ENCODE data around the gene IFNB1. TPM values are rescaled to one million over a fixed set of nuclear protein-coding genes. Genes with fewer than 3 reads are reported as not detected.

The IFNB1 gene
- total RNA-seq, 1 experiment from 2014 or later = not detected

DNA sequence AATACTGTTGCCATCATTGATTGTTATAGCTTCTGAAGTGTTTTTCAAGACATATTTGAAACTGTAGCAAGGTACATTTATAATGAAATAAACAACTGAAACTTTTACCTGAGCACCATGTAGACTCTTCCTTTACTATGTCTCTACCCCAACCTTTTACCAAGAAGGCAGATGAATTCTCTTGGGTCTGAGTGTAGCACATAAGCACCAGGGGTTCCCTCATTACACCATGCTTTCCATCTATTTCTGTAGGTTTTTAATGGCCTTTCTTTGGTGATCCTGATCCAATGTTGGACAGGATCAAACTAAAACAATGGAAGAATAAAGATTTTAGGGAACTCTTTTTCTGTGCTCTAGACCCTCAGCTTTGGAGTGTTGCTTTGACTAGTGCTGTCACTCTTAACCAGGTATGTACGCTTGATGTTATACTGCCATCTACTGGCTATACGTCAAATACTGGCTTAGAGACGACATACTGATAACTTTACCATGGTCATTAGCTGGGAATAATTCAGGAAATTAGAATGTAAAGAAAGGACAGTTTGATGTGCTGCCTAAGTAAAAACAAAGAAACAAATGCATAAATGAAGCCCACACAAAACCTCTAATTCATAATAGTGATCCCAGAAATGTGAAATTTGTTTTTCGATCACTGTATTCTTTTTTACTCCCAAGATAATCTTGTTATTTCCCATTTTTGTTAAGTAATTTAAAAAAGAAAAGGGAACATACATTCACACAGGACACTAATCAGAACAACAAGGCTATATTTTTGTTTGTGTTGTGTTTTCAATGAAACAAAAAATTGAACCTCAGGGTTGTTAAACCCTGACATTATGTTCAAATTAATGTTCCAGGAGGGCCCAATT, 33.2 kb upstream of the IFNB1 start:
- intact Hi-C loops (cut with micrococcal nuclease) = loop anchor here (1.0 to 10.0 kb wide), 7 partner anchors 170 to 1636 kb away; no protein-coding TSS in a partner anchor
- Histone ChIP-seq H3K9me3 (ENCODE audit: control insufficient read depth in 1 of 2, insufficient read depth in 1 of 2, low read depth in 1 of 2, low read length in 2 of 2) (no peaks in the 10 kb centered on the region), H3K4me2 (ENCODE audit: low read length) (no peak overlapping the region), H3K79me2 (ENCODE audit: insufficient read depth, low read length) (no peaks in the 10 kb centered on the region), H3K9ac (ENCODE audit: low read length) (no peak overlapping the region), H4K20me1 (ENCODE audit: insufficient read depth) (no peaks in the 10 kb centered on the region), H3K27ac (ENCODE audit: low read depth, low read length) (no peak overlapping the region), H3K4me1 (ENCODE audit: control insufficient read depth in 1 of 2, insufficient read depth in 2 of 2, low read length in 2 of 2) (no peaks in the 10 kb centered on the region), H2AFZ (ENCODE audit: low read depth, low read length, poor library complexity, severe bottlenecking) (peak overlapping the region; percentile 38), H3K36me3 (ENCODE audit: control insufficient read depth in 1 of 2, insufficient read depth in 2 of 2, low read length in 2 of 2) (no peaks in the 10 kb centered on the region), H3K4me3 (replicated peaks in 1 of 2; ENCODE audit: low read depth in 1 of 2, low read length in 2 of 2) (no peak overlapping the region), H3K9me2 (ENCODE audit: insufficient read depth) (no peaks in the 10 kb centered on the region), H3K27me3 (ENCODE audit: insufficient read depth, low read length) (peaks cover 4% of the 10 kb centered on the region; the same call in 1 of the 2 replicates)
- peak; percentile 88 for TF ChIP-seq RAD21 (IDR thresholded peaks at IDR 0.05; ENCODE audit: low read depth)
- no peak for TF ChIP-seq FOSL1 (IDR thresholded peaks at IDR 0.05; ENCODE audit: low read depth)
- TF ChIP-seq CTCF (IDR thresholded peaks at IDR 0.05 in 2 of 3, conservative IDR thresholded peaks at IDR 0.05 in 1 of 3; ENCODE audit: borderline replicate concordance in 1 of 3, insufficient read depth in 1 of 3, low read depth in 2 of 3, low read length in 2 of 3) = peak; percentile 62 to 93 (median 75); a peak in 5 of 6 replicates
- ATAC-seq (peak; percentile 100), DNase-seq (ENCODE audit: low read depth, low spot score) (peak; percentile 70)
- ChIA-PET CTCF (interaction anchor here (0.6 to 2.9 kb wide), 33 partner anchors 8 to 1640 kb away, joined by 3 to 32 read pairs (median 4); partner anchors contain the start of gene MLLT3), POLR2A (interaction anchor here (0.6 kb wide), 1 partner anchor 227 kb away, joined by 3 read pairs; no protein-coding TSS in a partner anchor), RAD21 (ENCODE audit: low non-redundant PET in 1 of 2, low total read pairs in 2 of 2, uncharacterized antibody in 2 of 2, unreplicated experiment in 2 of 2) (interaction anchor here (0.7 to 1.5 kb wide), 6 partner anchors 32 to 1184 kb away, joined by 3 to 10 read pairs (median 4); no protein-coding TSS in a partner anchor)
- BruUV-seq (replicated peaks) = no TSS peak

DNA sequence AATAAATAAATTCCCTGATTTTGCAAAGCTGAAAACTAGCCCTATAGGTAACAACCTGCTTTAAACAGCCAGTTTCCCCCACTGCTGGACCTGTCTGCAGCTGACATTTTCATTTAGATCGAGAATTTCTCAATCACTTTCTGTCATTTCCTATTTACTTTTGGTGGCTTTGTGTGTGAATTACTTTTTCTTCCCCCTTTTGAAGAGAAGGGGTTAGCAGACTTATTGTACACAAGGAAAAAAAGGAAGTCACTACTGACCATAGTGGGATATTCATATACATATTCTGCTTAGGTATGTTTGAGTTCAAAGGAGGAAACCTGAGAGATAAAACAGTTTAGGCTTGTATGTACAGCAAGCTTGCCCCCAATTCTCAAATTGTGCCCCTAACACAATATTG, 27.0 kb upstream of the IFNB1 start:
- no peak for DNase-seq (ENCODE audit: low read depth, low spot score)
- Histone ChIP-seq H3K4me2 (ENCODE audit: low read length) (no peak overlapping the region), H3K4me3 (replicated peaks in 1 of 2; ENCODE audit: low read depth in 1 of 2, low read length in 2 of 2) (no peak overlapping the region), H3K27ac (ENCODE audit: low read depth, low read length) (no peak overlapping the region), H3K9ac (ENCODE audit: low read length) (no peak overlapping the region), H3K36me3 (ENCODE audit: control insufficient read depth in 1 of 2, insufficient read depth in 2 of 2, low read length in 2 of 2) (no peaks in the 10 kb centered on the region), H3K9me3 (ENCODE audit: control insufficient read depth in 1 of 2, insufficient read depth in 1 of 2, low read depth in 1 of 2, low read length in 2 of 2) (no peaks in the 10 kb centered on the region), H3K4me1 (ENCODE audit: control insufficient read depth in 1 of 2, insufficient read depth in 2 of 2, low read length in 2 of 2) (no peaks in the 10 kb centered on the region), H3K27me3 (ENCODE audit: insufficient read depth, low read length) (no peaks in the 10 kb centered on the region), H4K20me1 (ENCODE audit: insufficient read depth) (no peaks in the 10 kb centered on the region), H3K9me2 (ENCODE audit: insufficient read depth) (no peaks in the 10 kb centered on the region), H3K79me2 (ENCODE audit: insufficient read depth, low read length) (no peaks in the 10 kb centered on the region), H2AFZ (ENCODE audit: low read depth, low read length, poor library complexity, severe bottlenecking) (no peak overlapping the region)
- ChIA-PET RAD21 (ENCODE audit: low non-redundant PET in 1 of 2, low total read pairs in 2 of 2, uncharacterized antibody in 2 of 2, unreplicated experiment in 2 of 2) (no interaction called here), POLR2A (no interaction called here), CTCF (interaction anchor here (1.3 to 1.5 kb wide), 2 partner anchors 148 to 482 kb away, joined by 3 read pairs; partner anchors contain the start of gene MLLT3)
- intact Hi-C loops (cut with micrococcal nuclease) = no loop called here
- TF ChIP-seq ZBTB33 (IDR thresholded peaks at IDR 0.05; ENCODE audit: extremely low read depth, insufficient replicate concordance, low read length) = no peak
- TF ChIP-seq CBX3 (IDR thresholded peaks at IDR 0.05; ENCODE audit: low read depth) = no peak
- no TSS peak for BruUV-seq (replicated peaks)
- no peak for ATAC-seq
